Cardiac fibroblast (primary cell): ENCODE data around the gene FAM228B.

Source experiments
- DNase-seq, 2 donors: peaks; one replicate each; pipeline versions ENCODE4 v3.0.0 to v3.0.0-alpha.2; 2010; ENCODE audit warnings: low read depth in 2 of 2
- H3K4me3 ChIP-seq, 2 donors: replicated peaks in 1 of 2; 1 replicate in 1 of 2; 2 replicates in 1 of 2; pipeline ENCODE4 v1.5.1; 2011; ENCODE audit warnings: low read depth in 2 of 2, low read length in 2 of 2, mild to moderate bottlenecking in 2 of 2, moderate library complexity in 1 of 2
- TF ChIP-seq, protein P1 (sequence below): IDR thresholded peaks from one replicate; pipeline ENCODE4 v1.5.1; 2011; ENCODE audit warnings: low read depth, mild to moderate bottlenecking, low read length, inconsistent platforms

Gene FAM228B

DNA sequence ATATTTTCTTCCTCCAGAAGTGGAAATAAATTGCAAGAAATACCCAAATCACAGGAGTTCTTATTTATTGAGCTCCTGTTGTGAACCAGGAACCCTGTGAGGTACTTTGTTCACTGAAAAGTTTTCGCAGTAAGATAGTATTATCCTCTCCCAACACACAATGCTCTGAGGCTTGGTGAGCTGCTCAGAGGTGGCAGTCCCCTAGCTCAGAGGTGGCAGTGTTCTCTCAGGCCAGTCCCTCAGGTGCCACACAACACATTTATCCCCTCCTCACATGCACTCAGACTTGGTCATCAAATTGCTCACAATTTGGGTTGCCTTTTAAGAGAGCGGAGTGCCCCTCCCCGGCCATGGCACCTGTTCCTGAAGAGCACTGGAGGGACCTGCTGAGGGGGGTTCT is 77.5 kb downstream of the FAM228B start:
- TF ChIP-seq, protein P1, sequence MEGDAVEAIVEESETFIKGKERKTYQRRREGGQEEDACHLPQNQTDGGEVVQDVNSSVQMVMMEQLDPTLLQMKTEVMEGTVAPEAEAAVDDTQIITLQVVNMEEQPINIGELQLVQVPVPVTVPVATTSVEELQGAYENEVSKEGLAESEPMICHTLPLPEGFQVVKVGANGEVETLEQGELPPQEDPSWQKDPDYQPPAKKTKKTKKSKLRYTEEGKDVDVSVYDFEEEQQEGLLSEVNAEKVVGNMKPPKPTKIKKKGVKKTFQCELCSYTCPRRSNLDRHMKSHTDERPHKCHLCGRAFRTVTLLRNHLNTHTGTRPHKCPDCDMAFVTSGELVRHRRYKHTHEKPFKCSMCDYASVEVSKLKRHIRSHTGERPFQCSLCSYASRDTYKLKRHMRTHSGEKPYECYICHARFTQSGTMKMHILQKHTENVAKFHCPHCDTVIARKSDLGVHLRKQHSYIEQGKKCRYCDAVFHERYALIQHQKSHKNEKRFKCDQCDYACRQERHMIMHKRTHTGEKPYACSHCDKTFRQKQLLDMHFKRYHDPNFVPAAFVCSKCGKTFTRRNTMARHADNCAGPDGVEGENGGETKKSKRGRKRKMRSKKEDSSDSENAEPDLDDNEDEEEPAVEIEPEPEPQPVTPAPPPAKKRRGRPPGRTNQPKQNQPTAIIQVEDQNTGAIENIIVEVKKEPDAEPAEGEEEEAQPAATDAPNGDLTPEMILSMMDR: no peak
- DNase-seq: no peak
- no peak overlapping the region for H3K4me3 ChIP-seq

DNA sequence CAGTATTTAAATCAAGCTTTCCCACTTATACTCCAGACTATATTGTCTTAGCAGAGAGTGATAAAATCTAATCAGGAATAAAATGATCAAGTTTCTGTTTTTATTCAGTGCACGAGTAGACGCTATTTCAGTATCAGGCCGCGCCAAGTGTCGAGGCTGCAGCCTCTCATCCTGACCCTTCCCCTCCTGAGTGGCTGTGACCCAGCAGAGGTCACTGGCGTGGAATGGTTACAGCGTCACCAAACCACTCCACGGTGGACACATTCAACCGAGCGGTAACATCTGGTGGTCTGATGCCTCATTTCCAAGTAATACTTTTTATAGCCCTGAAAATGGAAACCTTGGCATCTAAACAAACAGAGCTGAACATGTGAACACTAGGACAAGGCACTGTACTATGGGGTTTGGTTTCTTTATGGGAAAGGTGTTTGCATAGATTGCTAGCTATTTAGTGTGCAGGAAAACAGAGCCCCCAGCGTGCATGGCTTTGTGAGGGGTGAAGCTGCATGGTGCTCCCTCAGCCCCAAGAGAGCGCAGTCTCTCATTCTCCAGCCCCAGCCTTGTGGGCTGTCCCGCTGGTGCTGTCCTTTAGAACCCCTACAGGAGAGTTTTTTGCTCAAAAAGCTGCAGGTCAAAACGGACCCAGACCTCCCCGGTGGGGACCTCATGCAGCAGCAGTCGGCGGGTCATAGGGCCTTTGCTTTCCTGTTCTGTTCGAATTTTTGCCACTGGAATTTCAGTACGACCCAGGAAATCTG is 79.9 kb downstream of the FAM228B start:
- no peak overlapping the region for H3K4me3 ChIP-seq
- TF ChIP-seq, protein P1: no peak
- no peak for DNase-seq

DNA sequence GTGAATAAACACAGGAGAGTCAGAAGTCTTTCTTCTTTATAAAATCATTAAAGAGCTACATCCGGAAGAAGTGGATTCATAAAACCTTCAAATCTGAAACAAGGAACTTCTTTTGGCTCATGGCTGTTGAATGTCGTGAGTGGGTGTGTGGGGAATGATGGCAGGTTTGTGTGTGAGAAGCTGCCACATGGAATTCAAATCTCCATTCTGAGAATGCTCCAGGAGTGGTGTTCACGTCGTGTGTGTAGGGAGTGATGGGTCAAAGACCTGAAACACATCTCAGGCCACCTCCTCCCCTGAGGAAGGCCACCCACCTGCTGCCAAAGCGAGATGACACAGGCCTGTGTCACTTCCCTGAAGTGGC is 80.5 kb downstream of the FAM228B start:
- DNase-seq: no peak
- TF ChIP-seq, protein P1: no peak
- H3K4me3 ChIP-seq: no peak overlapping the region

DNA sequence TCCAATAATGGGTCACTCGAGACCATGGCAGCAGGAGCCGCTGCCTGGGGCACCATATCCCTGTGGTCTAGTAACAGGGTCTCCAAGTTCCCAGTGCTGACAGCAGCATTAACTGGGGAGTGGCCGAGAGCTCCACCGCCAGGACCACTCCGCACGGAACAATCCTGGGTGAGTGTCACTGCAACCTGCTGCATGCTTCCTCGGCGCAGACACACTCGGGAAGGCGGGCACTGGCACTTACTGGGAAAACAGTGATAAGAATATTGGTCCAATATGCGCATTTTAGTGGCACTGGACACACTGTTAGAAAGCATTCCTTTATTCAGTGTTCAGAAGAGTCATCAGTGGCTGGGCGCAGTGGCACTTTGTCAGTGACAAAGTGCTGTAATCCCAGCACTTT is 81.2 kb downstream of the FAM228B start:
- DNase-seq: no peak
- TF ChIP-seq, protein P1: no peak
- H3K4me3 ChIP-seq: no peak overlapping the region

DNA sequence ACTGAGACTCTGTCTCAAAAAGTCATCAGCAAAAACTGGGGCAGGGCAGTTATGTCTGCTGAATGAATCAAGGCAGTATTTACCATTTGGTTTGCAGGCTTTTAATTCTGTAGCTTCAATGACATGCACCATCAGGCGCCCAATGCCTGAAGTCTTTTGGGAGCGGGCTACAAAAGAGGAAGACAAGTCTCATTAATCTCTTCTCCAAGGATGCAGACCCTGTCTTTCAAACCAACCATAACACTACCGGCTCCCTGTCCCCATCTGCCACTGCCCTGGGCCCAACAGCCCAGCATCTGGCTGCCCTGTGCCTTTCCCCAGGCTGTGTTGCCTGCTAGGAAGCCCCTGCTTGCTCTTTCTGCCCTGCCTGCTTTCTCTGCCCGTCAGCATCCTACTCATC is 81.9 kb downstream of the FAM228B start:
- no peak for DNase-seq
- TF ChIP-seq, protein P1: no peak
- no peak overlapping the region for H3K4me3 ChIP-seq

DNA sequence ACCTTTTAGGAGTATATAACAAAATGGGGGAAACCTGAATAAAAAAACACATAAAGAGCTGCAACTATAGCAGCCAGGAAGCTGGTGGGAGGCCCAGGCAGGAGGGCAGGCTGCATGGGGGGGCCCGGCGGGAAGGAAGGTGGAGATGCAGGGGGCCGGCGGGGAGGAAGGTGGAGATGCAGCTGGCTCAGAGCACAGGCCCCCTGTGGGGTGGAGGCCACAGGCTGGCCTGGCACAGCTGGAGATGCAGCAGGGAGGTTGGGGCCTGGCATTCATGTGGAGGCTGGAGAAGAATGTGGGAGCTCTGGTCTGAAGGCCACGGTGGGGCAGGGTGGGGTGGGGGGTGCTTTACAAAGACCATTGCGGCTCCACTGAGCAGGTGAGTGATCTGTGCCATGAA is 83.0 kb downstream of the FAM228B start:
- TF ChIP-seq, protein P1: no peak
- DNase-seq: no peak
- H3K4me3 ChIP-seq: no peak overlapping the region

DNA sequence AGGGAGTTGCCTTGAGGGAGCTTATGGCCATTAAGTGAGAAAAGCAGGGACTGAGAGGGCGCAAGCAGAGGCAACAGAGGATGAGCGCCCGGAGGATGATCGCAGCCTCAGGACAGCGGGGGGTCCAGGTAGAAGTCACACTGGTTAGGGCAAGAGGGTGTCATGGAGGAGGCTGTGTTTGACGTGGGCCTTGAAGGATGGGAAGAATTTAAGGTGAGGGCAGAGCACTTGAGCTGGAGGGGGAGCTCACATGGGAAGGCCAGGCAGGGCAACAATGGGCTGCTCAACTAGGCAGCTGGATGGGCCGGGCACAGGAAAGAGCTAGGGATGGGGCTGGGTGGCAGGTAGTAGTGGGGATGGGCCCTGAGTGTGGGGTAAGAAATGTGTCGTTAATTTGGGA is 83.4 kb downstream of the FAM228B start:
- TF ChIP-seq, protein P1: no peak
- H3K4me3 ChIP-seq: no peak overlapping the region
- no peak for DNase-seq
